HG03460 (cell line): ENCODE results near the gene KSR1.
A peak's percentile ranks its signal among the peaks of the same experiment; 100 is the strongest.

ENCODE experiments used
- ATAC-seq: cut with Tn5 transposase; IDR thresholded peaks from one replicate; pipeline ENCODE4 v1.9.1; 2021; ENCODE audit not compliant: unreplicated experiment

Gene KSR1

DNA sequence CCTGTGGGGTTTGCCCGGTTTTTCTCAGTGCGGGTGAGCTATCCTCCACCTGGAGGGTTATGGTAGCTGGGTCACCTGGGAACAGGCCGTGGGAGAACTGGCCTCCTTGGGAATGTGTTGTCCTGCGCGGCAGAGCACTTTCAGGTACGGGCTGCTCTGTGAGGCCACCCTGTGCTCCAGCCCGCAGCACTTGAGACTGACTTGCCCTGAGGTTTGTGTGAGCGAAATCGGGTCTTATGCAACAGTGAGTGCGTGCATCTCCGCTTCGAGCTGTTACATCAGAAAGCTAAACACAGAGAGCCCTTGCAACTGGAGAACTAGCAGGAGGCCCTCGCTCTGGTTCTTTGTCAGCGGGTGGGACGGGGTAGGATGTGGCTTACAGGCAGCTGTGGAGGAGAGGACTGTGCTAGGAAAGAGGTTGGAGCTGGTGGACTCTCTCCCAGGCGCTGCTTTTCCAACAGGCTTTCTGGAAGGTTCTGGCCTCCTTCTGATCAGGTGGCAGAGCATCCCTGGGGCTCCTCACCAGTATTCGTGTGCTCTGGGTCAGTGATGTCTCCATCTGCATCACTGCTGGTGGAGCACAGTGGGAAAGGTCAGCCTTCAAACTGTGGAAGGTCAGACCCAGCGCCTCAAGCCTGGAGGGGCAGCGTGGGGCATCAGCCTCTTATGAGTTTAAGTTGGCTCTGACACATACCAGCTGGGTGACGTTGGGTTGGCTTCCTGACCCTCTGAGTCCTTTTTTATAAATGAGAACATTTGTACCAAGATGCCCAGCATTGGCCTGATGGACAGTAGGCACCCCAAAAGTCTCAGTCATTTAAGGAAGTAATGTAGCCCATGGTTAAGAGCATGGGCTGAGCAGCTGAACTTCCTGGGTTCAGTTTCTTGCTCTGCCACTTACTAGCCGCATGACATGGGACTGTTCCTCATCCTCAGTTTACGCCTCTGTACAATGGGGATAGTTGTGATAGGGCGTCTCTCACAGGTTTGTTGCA, 76.3 kb downstream of the KSR1 start:
- ATAC-seq = no peak

DNA sequence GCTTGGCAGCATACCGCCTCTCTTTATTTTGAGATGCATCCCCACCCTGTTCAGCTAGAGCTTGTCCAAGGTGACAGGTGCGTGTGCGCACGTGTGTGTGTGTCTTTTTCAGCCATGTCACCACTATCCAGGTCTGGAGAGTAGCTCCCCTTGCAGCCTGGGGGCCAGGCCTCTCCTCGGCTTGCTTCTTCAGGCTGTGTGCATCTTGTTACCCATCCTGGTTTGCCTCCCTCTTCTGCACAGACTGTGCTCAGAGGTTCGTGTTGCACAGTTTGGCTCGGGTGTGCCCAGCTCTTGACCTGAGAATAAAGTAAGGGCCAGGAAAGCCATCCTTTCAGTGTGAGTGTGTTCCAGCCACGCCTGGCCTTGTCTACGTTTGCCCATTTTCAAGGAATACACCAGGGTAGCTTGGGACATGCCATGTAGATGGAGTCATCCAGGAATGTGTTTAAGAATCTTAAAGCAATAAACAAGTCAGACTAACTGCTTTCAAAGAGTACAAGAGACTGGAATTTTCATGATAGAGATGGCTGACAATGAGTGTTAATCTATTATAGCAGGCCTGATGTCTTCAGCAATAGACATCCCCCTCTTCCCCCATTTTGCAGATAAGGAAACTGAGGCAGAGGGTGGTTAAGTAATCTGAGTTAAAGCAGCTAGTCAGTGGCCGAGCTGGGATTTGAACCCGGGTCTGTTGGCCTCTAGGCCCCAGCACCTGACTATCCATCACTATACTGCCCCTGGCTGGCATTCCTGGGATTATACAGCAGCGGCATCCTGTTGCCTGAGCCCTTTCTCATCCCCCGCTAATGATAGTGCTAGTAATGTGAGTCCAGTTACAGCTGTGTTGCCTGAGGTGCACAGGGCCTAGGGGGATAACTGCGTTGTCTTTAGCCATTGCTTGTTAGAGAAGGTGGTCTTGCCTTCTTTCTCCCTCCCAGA, 77.9 kb downstream of the KSR1 start:
- ATAC-seq = no peak

DNA sequence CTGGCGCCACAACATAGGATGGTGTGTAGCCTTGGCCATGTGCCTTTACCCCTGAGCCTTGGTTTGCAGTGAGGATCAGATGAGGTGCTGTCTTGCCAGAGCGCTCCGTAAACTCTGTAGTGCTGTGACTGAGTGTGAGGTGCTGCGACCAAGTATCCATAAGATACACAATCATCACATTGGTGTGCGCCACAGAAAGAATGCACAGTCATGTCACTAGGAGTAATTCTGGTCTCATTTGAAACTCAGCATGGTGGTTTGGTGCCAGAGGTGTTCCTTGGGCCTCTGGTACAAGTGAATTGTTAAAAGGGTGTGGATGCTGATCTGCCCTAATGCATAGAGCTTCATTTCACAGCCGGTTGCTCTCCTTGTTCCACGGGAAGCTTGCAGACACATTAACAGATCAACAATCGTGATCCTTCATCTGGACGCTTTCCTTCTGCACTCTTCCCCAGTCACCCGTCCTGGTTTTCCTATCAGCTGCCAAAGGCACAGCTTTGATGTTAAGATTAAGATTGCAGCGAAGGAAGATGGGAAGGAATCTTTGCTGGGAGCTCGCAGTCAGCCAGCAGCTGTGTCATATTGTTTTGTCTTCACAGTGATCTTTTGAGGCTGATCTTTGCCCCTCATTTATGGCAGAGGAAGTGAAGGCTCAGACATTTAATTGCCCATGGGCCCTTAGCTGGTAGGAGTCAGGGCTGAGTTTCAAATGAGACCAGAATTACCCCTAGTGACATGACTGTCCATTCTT, 79.1 kb downstream of the KSR1 start:
- no peak for ATAC-seq

DNA sequence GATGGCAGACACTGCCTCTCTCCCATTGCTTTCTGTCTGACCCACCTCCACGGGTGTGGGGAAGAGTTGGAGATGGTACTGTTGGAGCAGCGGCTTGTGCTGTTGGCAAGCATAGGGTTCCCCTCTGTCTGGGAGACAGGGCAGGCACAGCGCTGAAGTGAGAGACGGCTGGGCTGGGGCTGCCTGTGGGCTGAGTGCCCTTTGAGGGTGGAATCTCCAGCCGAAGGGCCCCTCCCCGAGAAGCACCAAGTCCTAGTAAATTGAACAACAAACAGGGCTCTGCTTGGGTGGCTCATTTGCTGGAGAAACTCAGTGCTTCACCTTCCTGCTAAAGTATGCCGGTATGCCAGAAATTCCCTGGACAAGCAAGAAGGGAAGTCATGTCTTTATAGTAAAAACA, 79.7 kb downstream of the KSR1 start:
- no peak for ATAC-seq

DNA sequence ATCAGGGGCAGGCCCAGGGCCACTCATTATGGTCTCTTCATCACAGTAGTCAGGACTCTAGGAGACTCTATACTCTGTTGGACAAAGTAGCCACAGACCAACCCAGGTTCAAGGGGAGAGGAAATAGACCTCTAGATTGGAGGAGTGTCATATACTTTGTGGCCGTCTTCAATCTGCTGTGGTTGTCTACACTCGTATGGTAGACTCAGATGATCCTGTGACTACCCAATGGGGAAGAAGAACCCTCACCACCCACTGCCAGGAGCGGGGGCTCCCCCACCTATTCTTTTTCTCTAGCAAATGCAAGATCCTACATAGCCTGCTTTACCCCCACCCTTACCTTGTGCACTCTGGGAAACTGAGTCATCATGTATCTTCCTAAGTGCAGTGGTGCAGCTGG, 80.5 kb downstream of the KSR1 start:
- ATAC-seq = no peak

DNA sequence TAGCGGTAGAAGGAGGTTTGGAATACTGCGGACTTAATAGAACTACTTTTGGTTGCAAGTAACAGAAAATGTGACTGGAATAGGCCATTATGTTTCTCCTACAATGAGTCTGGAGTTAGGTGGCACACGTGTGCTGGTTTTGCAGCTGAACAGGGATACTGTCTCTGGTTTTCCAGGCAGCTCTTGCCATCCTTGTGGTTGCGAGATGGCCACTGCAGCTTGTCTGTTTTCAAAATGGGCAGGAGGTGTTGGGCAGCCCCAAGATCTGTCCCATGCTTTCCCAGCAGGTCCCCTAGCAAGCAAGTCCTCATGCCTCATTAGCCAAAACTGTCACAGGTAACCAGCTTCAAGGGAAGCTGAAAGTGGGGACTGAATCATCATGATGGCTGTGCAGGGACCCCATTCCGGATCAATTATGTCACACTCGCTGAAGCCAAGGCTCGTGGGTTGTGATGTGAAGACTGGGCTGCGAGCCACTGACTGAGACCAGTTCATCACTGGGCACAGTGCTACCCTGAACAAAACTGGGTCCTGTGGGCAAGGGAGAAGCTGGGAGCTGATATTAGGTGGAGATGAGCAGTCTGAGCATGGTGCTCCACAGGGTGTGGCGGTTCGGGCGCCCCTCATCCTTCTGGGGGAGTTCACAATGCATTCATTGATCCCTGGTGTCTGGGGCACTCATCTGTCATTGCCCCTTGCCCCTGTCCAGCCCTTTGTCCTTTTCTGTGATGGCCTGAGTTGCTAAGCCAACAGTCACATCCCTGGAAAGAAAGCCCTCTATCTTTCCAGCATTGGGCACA, 82.1 kb downstream of the KSR1 start:
- ATAC-seq = no peak

DNA sequence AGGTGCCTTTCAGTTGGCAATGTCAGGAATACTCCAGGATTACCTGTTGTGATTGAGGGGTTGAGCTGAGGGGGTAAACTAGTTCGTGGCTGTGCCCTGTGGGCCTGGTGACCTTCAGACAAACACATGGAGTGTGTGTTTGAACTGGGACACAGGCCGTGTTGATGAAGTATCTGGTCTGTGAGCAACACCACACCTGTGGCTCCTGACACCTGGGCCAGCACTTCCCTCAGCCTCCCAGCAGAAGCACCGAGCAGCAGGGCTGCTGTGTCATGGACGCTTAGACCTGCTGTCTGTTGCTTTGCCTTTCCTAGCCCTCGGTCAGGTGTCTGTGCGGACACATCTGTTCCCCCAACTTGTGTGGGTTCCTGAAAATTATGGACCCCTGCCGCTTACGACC, 82.9 kb downstream of the KSR1 start:
- no peak for ATAC-seq

DNA sequence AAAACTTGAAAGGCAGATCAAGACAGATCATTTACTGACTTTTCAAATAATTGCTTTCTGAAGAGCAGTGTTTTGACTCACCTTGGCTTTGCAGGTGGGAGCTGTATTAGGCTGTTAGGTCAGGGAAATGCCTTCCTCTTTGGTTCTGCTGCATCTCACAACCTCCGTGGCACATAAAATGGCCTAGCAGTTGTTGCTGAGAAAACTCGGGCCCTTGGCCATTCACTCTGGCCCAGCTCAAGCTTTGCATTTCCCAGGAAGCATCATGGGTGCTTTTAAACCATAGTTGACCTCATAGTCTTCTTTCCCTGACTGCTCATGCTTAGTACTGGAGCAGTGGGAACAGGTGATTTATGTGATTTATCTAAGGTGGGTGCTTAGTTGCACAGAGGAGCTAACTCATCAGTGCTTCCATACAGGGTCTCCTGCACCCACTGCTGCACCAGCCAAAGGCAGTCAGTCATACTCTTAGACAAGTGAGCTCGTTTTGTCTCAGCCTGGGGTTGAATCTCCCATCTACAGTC, 83.6 kb downstream of the KSR1 start:
- no peak for ATAC-seq

DNA sequence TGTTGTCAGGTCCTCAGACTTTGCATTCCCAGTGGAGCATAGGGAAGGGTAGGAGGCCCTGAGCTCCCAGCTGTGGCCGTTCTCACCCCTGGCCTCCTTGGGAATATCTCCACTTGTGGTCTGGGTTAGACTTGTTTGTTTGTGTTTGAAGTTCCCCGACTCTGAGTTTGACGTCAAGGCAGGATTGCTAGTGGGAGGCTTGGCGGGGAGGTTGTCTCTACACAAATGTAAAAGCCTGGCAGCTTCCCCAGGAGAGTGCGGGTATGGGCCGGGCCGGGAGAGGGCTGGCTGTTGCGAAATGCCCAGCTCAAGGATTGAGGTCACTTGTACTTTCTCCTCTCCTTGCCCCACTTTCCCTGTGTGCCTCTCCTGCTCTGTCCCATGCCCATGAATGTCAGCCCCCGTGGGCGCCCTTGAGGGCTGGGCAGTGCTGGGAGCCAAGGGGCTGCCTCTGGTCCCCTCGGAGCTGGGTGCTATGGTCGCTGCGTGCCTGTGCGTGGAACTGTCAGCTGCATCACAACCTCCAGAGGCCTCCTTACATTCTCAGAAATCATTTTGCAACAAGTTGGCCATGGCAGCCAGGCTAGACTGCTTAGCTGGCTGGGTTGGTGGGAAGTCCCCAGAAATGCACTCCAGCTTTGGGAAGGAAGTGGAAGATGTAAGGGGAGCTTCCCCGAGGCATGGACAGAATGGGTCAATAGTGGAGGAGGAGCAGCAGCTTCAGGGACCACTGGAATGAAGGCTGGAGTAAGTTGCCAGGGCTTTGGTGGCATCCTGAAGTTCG, 84.3 kb downstream of the KSR1 start:
- no peak for ATAC-seq

DNA sequence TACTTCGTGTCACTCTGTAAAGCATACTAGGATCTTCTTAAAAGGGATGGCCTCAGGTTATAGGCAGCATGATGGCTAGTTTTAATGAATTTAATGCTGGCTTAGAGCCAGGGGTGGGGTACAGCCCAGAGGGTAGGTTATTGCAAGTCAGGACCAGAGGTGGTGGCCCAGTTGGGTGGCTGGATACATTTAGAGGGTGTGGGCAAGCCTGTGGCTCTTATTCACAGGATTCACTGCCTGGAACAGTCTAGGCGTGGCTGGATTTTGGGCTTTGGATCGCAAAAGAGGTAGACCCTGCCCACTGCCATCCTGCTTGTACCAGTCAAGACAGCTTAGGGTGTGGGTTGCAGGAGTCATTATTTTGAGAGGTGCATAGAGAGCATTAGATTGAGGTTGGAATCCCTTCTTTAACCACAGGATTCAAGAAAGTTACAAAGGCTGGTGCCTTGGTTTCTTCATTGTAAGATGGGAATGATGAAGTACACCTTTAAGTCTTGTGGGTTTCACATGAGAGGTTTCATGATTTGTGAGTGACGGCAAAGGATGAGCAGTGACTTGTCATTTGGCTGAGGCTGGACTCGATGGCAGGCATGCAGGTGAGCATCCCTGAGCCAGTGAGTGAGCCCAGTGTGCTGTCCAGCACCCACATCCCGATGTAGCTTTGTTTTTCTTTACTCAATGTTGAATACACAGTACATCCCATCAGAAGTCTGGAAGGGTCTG, 85.2 kb downstream of the KSR1 start:
- ATAC-seq = no peak

DNA sequence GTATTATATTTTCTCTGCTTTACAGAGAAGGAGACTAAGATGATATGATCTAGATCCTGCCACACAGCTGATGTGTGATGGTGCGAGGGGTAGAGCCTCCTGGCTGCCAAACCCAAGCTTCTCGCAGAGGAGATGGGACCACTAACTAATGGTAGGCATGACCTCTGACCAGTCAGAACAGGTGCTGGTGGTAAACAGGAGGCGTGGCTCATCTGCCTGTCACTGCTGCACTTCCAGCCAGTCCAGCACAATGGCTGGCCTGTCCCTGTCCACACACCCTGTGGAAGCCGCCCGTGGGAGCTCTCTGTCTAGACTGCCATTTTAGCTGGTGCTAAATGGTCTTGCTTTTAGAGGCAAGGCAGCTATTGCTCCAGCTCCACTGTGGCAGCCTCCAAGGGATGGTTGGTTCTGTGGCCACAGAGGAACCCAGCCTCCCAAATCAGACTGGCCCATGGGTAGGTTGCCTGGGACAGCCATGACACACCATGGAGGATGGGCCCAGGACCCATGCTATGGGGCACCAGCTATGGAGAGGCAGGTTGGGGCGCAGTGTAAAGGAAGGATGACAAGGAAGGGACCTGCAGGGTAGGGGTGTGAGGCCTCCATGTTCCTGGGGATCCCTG, 86.7 kb downstream of the KSR1 start:
- no peak for ATAC-seq

DNA sequence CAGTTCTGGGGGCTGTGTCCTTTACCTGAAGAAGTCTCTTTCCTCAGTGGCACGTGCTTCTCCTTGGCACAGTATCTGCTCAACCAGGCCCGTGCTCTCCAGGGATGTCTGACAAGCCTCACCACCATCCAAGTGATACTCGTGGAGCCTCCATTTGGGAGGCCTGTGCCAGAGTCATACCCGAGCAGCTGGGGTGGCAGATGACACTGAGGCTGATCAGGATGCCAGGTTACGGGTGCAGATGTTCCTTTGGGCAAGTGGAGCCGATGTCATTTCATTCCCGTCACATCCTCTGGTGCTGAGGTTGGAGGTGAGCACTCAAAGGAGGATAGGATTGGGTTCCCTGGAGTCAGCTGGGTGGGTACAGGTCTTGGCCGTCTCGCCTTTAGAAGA, 87.2 kb downstream of the KSR1 start:
- ATAC-seq = no peak

DNA sequence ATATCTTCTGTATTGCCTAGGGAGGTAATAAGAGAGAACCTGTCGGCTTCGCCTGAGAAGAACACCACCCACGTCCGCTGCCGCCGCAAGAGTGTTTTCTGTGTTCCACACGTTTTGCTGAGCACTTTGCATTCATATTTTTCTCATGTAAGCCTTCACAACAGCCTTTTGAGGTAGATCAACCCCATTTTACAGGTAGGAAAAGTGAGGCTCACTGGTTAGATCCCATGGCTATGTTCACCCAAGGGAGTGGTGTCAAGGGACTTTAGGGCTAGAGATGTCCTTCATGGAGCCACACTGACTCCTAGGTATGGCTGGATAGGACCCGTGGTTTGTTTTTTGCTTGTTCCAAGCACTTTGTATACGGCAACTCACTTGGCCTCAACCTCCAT, 87.7 kb downstream of the KSR1 start:
- ATAC-seq = no peak

DNA sequence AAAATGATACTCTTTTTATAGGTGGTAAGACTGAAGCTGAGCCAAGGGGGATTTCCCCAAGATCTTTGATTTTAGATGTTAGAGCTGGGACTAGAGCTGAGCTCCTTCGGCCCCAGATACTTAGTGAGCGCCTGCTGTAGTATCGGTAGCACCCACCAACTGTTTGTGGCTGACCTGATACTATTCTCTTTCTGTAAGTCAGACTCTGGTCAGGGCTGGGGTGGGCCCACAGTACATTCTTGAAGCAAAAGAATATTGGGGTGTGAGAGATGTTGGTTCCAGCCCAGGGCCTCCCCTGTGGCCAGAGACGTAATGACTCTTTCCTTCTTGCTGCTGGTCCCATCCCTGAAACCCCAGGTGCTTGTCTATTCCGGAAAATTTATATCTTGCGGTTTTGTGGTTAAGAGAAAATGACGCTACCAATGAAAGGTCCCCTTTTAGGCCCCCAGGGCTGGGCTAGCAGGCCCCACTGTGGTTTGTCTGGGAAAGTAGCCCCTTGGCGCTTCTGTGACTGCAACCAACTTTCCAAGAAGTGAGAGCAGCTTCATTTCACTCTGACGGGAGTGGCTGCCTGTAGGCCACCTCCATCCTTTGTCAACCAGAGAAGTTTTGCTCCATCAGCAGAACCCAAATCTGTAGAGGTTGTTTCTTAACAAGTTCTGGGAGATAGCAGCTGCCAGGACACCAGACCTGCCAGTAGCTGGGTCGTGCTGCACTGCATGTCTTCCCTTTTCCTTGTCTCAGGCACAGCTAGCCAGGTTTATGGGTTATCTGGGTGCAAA, 88.3 kb downstream of the KSR1 start:
- peak; percentile 79 for ATAC-seq

DNA sequence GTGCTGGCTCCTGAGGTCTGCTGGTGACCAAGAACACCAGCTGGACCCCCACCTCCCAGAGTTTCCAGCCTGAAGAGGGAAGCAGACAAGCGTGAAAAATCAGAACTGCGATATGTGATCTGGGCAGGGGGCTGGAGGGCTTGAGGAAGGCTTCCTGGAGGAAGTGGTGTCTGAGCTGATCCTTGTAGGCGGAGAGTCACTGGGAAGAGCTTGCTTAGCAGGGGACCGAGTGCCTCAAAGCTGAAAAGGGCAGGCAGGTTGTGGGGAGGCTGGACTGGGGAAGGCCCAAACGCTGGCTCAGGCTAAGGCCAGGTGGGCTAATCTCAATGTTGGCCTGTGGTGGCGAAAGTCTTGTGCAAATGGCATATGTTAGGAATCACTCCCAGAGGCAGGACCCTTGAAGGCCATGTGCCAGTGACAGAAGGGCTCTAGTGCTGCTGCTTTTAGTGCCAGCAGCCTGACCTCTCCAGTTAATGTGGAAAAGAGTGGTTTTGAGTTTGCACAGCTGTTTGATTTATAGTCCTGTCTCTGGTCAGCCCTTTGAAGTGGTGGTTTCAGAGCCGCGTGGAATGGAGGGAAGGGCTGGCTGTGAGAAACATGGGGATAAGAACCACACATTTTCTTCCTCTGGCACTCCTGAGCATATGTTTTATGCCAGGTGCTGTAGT, 89.4 kb downstream of the KSR1 start:
- ATAC-seq = no peak

DNA sequence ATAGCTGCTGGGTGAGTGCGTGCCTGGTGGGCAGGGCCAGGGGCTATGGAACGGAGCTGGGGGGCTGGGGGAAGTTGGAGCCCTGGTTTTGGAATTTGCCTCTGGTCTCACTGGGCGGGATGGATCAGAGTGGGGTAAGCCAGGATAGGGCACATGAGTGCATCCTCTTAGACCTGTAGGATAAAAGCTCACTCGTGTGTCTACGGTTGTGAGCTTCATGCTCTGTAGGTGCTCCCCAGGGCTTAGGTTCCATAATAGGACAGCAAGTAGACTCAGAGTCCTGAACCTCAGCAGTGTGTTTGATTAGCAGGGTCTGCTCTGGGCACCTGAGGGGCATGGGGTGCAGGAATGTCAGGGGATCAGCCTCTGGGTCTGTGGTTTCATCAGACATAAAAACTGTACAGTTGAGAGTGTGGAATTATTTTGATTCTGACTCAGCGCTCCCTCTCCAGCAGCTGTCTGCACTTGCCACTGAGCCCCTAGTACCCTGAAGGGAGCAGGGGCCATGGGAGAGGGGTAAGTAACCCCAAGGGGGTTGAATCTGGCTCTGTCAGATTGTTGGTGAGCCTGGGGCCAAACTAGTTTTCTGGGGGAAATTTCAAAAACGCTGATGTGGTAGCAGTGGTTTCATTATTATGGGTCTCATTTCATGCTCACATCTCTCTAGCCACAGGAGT, 90.5 kb downstream of the KSR1 start:
- peak; percentile 33 for ATAC-seq
